NOMO-1 (cell line): Measurements from ENCODE around the gene ERC1.

Experiments
- DNase-seq, 2 experiments: peaks; one replicate each; lab custom pipeline; 2025; ENCODE audit not compliant: unreplicated experiment in 2 of 2; lab: John Stamatoyannopoulos, UW

Gene ERC1

GRCh38 chr12:1498199-1498740, 507.2 kb downstream of the ERC1 start:
- no peak for DNase-seq

- DNase-seq = no peak
Observed at GRCh38 chr12:1499351-1499750, 508.3 kb downstream of the ERC1 start.

- no peak for DNase-seq
Observed at GRCh38 chr12:1500095-1500801, 509.2 kb downstream of the ERC1 start.

GRCh38 chr12:1501001-1501400, 510.0 kb downstream of the ERC1 start:
- DNase-seq = no peak

- no peak for DNase-seq
Observed at GRCh38 chr12:1501695-1502378, 510.8 kb downstream of the ERC1 start.

GRCh38 chr12:1502379-1502720, 511.3 kb downstream of the ERC1 start:
- no peak for DNase-seq

- DNase-seq = no peak
Observed at GRCh38 chr12:1502831-1503230, 511.8 kb downstream of the ERC1 start.

- no peak for DNase-seq
Observed at GRCh38 chr12:1503281-1503711, 512.3 kb downstream of the ERC1 start.

GRCh38 chr12:1504304-1504894, 513.4 kb downstream of the ERC1 start:
- peak; percentile 35 to 70 for DNase-seq

GRCh38 chr12:1504895-1505311, 513.9 kb downstream of the ERC1 start:
- no peak for DNase-seq

- no peak for DNase-seq
Observed at GRCh38 chr12:1505576-1505975, 514.6 kb downstream of the ERC1 start.

- DNase-seq = no peak
Observed at GRCh38 chr12:1507308-1507707, 516.3 kb downstream of the ERC1 start.

GRCh38 chr12:1509413-1510052, 518.5 kb downstream of the ERC1 start:
- no peak for DNase-seq

- no peak for DNase-seq
Observed at GRCh38 chr12:1510056-1510812, 519.2 kb downstream of the ERC1 start.

GRCh38 chr12:1515010-1515409, 524.0 kb downstream of the ERC1 start:
- no peak for DNase-seq

- no peak for DNase-seq
Observed at GRCh38 chr12:1515428-1515827, 524.4 kb downstream of the ERC1 start.

GRCh38 chr12:1517007-1517406, 526.0 kb downstream of the ERC1 start:
- no peak for DNase-seq

GRCh38 chr12:1517734-1518525, 526.9 kb downstream of the ERC1 start:
- DNase-seq = no peak

- no peak for DNase-seq
Observed at GRCh38 chr12:1518591-1519516, 527.8 kb downstream of the ERC1 start.
